ENCODE data around the gene LRMDA.

DNA sequence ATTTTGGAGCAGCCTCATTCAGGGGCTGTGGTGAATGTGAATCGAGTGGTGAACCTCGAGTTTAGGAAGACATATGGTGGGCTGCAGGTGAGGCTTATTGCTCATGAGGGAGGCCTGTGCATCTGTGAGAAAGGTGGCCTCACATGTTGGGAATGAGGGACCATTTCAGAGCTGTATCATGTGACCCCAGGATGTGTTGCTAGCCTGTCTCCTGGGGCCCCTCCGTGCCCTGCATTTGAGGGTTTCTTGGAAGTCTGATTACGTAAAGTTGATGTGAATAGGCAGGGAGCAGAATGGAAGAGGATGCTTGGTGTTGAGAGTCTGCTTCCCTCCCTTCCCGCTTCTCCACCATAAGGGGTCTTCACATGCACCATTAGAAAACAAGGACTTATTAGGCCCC lies 569.1 kb downstream of the LRMDA start:
- TF ChIP-seq POLR2A (IDR thresholded peaks at IDR 0.05), result no peak
- TF ChIP-seq, protein P1, sequence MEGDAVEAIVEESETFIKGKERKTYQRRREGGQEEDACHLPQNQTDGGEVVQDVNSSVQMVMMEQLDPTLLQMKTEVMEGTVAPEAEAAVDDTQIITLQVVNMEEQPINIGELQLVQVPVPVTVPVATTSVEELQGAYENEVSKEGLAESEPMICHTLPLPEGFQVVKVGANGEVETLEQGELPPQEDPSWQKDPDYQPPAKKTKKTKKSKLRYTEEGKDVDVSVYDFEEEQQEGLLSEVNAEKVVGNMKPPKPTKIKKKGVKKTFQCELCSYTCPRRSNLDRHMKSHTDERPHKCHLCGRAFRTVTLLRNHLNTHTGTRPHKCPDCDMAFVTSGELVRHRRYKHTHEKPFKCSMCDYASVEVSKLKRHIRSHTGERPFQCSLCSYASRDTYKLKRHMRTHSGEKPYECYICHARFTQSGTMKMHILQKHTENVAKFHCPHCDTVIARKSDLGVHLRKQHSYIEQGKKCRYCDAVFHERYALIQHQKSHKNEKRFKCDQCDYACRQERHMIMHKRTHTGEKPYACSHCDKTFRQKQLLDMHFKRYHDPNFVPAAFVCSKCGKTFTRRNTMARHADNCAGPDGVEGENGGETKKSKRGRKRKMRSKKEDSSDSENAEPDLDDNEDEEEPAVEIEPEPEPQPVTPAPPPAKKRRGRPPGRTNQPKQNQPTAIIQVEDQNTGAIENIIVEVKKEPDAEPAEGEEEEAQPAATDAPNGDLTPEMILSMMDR (IDR thresholded peaks at IDR 0.05), result no peak
